GM19455 (cell line): Measurements from ENCODE around the gene GPATCH1.
"Not testable (repeated sequence)": the region's sequence is repeated elsewhere in the genome, so short reads cannot be mapped to it uniquely, and the experiment has no call there.

Experiments
- ATAC-seq: cut with Tn5 transposase; IDR thresholded peaks from one replicate; pipeline ENCODE4 v1.9.1; 2021; ENCODE audit not compliant: unreplicated experiment

GPATCH1 gene

DNA sequence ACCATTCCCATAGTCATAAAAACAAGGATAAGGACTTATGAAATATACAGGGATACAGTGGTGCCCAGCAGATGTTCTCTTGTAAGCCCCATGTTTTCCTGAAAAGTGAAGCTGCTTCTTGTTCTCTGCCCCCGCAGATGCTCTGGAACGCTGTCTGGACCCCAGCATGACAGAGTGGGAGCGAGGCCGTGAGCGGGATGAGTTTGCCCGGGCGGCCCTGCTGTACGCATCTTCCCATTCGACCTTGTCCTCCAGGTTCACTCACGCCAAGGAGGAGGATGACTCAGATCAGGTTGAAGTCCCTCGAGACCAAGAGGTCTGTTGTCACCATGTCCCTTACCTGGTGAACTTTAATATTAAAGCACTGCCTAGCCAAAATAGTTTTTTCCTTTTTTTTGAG, 30.6 kb downstream of the GPATCH1 start:
- ATAC-seq, result no peak

- no peak for ATAC-seq
Observed at GRCh38 chr19:33114312-33114711, 33.3 kb downstream of the GPATCH1 start.

DNA sequence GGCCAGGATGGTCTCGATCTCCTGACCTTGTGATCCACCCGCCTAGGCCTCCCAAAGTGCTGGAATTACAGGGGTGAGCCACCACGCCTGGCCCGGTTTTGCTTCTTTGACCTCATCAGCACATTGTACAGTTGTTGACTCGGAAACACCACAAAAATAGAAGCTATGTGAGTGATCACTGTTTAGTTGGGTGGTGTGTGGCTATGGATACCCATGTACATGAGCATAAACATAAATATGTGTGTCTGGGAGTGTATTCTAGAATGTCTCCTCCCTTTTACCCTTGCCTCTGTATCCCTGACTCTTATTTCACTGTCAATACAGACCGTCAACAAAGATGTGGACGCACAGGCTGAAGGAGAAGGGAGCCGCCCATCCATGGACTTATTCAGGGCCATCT, 36.5 kb downstream of the GPATCH1 start:
- no peak for ATAC-seq

DNA sequence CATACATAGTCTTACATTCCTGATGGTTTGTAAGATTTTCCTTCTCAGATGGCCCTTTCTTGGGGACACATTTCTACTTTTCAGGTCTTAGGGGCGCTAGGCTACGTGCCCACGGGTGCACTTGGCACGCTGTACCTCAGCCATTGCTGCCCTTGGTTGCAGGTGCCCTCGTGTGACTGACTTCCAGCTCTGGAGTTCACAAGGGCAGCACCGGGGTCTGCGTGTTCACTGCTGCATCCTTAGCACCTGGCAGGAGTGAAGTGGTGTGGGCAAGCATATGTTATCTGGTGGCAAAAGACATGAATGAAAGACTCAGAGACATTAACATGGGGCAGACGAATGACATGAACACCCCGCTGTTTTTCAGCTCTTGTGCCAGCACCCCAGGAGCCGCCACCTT, 37.7 kb downstream of the GPATCH1 start:
- no peak for ATAC-seq

- ATAC-seq, result no peak
Observed at GRCh38 chr19:33124207-33125098, 43.5 kb downstream of the GPATCH1 start.

DNA sequence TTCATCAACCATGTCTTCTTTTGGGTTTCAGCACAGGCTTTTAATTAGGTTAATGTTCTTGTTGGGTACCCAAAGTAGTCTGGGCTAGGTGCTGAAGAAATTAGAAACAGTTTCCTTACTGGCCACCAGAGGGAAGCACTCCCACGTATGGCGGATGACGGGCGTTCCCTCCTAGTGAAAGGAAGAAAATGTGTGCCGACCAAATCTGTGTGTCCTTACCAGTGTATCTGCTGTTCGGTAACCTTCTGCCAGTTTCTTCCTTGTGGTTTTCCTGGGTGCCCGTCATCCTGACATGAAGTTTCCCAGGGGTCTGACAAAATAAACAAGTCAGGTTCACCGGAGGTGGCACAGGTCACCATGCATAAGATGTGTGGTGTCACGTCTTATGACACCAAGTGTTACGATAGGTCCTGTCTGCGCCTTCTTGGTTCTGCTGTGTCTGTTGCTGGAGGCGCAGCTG, 45.0 kb downstream of the GPATCH1 start:
- peak; percentile 53 for ATAC-seq

DNA sequence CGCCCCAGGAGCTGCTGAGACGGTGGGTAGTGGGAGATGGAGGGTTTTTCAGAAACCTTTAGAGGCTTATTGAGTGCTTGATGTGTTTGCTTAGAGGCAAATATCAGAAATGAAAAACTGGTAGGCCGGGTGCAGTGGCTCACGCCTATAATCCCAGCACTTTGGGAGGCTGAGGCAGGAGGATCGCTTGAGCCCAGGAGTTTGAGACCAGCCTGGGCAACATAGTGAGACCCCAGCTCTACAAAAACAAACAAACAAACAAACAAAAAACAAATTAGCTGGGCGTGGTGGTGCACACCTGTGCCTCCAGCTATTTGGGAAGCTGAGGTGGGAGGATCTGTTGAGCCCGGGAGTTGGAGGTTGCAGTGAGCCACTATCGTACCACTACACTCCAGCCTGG, 45.7 kb downstream of the GPATCH1 start:
- ATAC-seq, result not testable (repeated sequence)

GRCh38 chr19:33129901-33130300, 48.9 kb downstream of the GPATCH1 start:
- ATAC-seq, result no peak

DNA sequence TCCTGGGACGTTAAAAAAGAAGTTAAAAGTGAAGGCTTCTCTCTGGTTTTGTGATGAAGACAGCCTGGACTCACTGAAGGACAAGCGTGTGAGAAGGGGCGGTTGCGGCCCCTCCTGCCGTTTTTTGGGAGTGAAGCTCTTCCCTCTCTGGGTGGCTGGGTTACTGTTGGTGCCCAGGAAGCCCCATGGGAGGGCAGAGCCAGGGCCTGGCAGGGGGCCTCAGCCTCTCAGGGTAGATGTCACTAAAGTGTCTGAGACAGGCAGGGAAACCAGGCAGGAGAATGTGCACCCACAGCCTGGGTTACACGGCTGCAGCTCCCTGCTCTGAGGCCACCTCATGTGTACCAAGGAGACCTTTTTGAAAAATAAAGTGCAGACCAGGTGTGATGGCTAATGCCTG, 49.5 kb downstream of the GPATCH1 start:
- ATAC-seq, result no peak

DNA sequence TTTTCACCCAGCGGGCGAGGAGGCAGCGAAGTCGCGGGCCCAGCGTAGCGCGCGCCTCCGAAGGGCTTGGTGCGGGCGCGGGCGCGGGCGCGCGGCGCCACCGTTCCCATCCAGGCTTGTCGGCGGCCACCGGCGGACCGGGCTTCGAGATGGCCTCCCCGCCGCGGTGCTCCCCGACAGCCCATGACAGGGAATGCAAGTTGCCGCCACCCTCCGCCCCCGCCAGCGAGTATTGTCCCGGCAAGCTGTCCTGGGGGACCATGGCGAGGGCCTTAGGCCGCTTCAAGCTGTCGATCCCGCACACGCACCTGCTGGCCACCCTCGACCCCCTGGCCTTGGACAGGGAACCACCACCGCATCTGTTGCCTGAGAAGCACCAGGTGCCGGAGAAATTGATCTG, 51.0 kb downstream of the GPATCH1 start, which contains the start of gene WDR88:
Gene WDR88, plus strand, starts transcription at position 94 of the 400 bp plus-strand sequence. Its CDS starts 56 bp downstream, at position 150.
- ATAC-seq, result no peak

- no peak for ATAC-seq
Observed at GRCh38 chr19:33132425-33132824, 51.4 kb downstream of the GPATCH1 start.

DNA sequence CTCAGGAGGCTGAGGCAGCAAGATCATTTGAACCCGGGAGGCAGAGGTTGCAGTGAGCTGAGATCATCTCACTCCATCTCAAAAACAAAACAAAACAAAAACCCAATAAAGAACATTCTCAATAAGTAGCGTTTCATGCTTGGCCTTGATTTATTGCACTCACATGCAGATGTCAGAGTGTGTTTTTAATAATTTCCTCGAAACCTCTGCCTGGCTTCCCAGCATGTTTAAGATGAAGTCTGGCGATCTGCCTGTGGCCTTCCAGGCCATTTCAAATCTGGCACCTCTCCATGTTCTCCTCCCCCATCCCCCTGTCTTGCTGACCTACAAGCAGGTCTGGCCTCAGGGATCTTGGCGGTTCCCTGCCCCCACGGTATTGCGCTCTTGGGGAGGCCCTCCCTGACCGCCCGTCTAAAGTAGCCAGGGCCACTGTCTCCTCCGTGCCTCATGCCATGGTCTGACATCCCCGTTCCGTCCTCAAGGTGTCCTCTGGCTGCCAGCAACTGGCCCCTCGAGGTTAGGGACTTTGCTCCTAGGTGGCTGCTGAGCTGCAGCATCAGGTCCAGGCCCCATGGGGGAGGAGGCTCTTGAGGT, 52.6 kb downstream of the GPATCH1 start:
- no peak for ATAC-seq

DNA sequence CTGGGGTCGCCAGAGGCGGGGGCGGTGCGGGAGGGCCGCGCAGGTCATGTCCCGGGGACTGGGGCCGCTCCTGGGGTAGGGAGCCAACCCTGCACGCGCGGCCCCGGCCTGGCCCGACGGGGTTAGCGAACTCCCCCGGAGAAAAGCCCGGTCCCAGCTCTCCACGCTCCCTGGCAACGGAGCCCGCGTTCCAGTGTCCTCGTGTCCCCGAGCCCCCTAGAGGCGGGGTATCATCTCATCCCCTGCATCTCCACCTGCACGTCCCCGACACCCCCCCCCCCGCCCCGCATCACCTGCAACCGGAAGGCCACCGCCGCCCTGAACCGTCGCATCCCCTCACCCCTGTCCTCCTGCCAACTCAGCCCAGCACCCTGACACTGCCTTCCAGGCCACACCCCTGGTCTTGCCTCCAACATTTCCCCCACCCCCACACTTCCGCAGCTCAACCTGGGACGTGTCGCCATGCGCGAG, 53.6 kb downstream of the GPATCH1 start:
- ATAC-seq, result no peak

DNA sequence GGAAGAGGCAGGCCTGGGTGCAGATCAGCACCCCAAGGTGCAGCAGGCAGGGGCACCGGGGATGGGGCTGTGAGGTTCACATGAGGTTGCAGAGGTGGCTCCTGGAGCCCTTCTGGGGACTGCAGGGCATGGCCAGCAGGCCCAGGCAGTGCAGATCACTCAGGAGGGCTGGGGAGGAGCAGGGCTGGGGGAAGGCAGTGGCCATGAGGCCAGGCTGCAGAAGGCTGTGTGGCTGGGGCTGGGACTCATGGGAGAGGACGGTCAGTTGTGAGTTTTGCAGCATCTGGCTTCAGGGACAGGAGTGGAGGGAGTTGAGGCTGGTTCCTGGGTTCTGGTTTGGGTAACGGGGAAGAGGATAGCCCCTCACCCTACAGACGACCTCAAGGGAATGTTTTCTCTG, 58.2 kb downstream of the GPATCH1 start:
- no peak for ATAC-seq

GRCh38 chr19:33143897-33144405, 63.0 kb downstream of the GPATCH1 start:
- ATAC-seq, result no peak

DNA sequence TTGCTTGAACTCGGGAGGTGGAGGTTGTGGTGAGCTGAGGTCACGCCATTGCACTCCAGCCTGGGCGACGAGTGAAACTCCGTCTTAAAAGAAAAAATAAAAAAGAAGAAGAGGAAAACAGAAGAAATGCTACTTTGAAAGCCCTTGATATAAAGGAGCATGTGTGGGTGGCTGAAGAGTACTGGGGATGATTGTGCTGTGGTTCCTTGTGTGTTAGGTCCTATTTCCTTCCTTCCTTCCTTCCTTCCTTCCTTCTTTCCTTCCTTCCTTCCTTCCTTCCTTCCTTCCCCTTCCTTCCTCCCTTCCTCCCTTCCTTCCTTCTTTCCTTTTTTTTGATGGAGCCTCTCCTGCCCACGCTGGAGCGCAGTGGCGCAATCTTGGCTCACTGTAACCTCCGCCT, 65.2 kb downstream of the GPATCH1 start:
- ATAC-seq, result no peak

DNA sequence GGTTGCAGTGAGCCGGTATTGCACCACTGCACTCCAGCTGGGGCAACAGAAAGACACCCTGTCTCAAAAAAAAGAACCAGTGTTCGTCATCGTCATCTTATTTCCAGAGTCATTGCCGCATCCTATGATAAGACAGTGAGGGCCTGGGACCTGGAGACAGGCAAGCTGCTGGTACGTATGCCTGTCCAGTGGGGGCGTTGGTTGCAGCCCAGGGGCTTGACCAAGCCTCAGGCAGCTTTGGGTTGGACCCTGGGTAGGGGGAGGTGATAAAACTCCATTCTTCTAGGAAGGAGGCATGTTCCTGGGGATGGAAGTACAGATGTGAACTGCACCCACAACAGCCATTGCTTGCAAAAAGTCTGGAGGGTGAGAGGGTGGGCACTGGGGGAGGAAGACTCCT, 66.6 kb downstream of the GPATCH1 start:
- no peak for ATAC-seq

DNA sequence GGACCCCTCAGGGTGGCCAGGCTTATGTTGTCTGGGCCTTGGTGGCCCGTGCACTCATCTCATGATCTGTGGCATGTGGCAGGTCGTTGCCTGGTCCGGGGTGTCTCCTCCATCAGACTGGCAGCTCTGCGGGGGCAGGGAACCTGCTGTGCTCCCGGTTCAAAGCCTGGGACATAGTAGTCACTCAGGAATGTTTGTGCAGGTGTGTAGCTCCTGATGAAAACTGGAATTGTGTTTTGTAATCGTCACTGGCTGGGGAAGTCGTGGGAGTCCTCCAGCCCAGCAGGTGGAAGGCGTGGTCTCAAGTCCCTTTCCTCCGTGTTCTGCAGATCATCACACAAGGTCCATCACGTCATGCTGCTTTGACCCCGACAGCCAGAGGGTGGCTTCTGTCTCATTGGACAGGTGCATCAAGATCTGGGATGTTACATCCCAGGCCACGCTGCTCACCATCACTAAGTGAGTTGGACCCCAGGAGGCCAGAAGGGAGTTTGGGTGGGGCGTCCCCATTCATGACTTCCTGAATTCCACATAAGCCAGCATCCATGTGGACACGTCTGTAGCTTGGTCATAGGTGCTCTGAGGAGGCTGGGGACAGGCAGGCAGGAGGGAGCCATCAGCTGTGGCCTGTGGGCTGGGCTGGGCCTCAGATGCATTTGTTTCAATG, 70.0 kb downstream of the GPATCH1 start:
- no peak for ATAC-seq

GRCh38 chr19:33152176-33152575, 71.2 kb downstream of the GPATCH1 start:
- no peak for ATAC-seq

DNA sequence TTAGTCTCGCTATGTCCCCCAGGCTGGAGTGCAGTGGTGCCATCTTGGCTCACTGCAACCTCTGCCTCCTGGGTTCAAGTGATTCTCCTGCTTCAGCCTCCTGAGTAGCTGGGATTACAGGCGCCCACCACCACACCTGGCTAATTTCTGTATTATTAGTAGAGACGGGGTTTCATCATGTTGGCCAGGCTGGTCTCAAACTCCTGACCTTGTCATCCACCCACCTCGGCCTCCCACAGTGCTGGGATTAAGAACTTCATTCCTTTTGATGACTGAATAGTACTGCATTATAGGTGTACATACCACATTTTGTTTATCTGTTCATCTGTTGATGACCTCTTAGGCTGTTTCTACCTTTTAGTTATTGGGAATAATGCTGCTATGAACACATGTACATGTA, 71.6 kb downstream of the GPATCH1 start:
- not testable (repeated sequence) for ATAC-seq

- not testable (repeated sequence) for ATAC-seq
Observed at GRCh38 chr19:33154313-33154712, 73.3 kb downstream of the GPATCH1 start.
